Colonic mucosa (tissue), 4 donors: ENCODE measurements around the gene CDC42BPB. TPM values are rescaled to one million over a fixed set of nuclear protein-coding genes. Genes with fewer than 3 reads are reported as not detected.

ENCODE experiments used
- DNase-seq: peaks from one replicate; pipeline ENCODE4 v3.0.0-alpha.2; 2020
- H3K27ac ChIP-seq: fragments of 200-600 bp; one replicate; pipeline ENCODE4 v1.8.0; 2021
- H3K27me3 ChIP-seq: fragments of 200-600 bp; one replicate; pipeline ENCODE4 v1.8.0; 2021
- H3K36me3 ChIP-seq: fragments of 200-600 bp; one replicate; pipeline ENCODE4 v1.8.0; 2021
- H3K4me1 ChIP-seq: fragments of 200-600 bp; one replicate; pipeline ENCODE4 v1.8.0; 2021; ENCODE audit warnings: mild to moderate bottlenecking
- H3K4me3 ChIP-seq: fragments of 200-600 bp; one replicate; pipeline ENCODE4 v1.8.0; 2021
- H3K9ac ChIP-seq, 2 donors: one replicate each; pipeline ENCODE4 v1.7.0; 2013; ENCODE audit warnings: control low read depth in 2 of 2, low read depth in 2 of 2, low read length in 2 of 2
- H3K9me3 ChIP-seq: fragments of 200-600 bp; one replicate; pipeline ENCODE4 v1.8.0; 2021
- intact Hi-C: fragments of 100-400 bp; cut with DNase I; formaldehyde crosslinking; loops from one replicate; pipeline ENCODE4 v1.14.1; 2022
- total RNA-seq, 2 donors: library from RNA; stranded (reverse); fragmentation: NEBNext Ultra II Directional in 1 of 2; extraction: Animal tissue kit (Norgen Biotek cat#: 25700) in 1 of 2; gene quantifications; one replicate each; pipeline ENCODE4 v1.2.1, GENCODE V29; 2021
- TF ChIP-seq, protein P1 (sequence below): fragments of 200-600 bp; IDR thresholded peaks from one replicate; pipeline ENCODE4 v1.8.0; 2022; ENCODE audit warnings: antibody characterized with exemption, mild to moderate bottlenecking
- donor health status: healthy.
- donor health status: DM: no; HTN: no; CAD: no.
- donor health status: DM: no; HTN: no; CAD: no.

The CDC42BPB gene
- total RNA-seq, 2 donors from 2014 or later = 67.9 to 83.8 TPM

DNA sequence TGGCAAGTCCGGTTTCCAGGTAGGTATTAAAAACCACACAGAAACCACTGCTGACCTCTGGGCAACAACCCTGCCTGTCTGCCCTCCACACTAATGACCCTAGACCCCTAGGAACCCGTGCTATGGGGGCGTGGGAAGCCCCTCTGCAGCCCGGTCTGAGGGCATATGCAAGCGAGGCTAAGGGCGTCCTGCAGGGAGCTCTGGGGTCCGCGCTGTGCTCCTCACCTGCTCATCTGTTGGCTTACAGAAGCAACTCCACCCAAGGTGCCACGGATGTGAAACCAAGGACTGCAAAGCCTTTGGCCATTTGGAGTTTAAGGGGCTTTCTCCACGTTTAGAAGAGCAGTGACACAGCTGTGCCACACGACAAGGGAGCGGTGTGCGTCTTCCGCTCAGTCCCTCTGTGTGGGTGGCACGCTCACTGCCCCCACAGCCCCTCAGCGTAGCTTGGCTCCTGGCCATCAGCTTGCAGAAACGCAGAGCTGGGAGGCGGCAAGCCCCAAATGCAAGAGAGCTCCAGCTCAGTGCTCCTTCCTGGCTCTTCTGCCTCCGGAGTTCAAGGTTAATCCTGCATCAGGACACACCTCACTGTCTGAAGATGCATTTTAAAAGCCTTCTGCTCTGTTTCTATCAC is 116.5 kb downstream of the CDC42BPB start:
- intact Hi-C loops = no loop called here
- H3K9ac ChIP-seq = no peak overlapping the region
- no peak overlapping the region for H3K4me3 ChIP-seq
- no peak overlapping the region for H3K27ac ChIP-seq
- H3K27me3 ChIP-seq = no peaks in the 10 kb centered on the region
- no peaks in the 10 kb centered on the region for H3K9me3 ChIP-seq
- no peaks in the 10 kb centered on the region for H3K4me1 ChIP-seq
- TF ChIP-seq, protein P1, sequence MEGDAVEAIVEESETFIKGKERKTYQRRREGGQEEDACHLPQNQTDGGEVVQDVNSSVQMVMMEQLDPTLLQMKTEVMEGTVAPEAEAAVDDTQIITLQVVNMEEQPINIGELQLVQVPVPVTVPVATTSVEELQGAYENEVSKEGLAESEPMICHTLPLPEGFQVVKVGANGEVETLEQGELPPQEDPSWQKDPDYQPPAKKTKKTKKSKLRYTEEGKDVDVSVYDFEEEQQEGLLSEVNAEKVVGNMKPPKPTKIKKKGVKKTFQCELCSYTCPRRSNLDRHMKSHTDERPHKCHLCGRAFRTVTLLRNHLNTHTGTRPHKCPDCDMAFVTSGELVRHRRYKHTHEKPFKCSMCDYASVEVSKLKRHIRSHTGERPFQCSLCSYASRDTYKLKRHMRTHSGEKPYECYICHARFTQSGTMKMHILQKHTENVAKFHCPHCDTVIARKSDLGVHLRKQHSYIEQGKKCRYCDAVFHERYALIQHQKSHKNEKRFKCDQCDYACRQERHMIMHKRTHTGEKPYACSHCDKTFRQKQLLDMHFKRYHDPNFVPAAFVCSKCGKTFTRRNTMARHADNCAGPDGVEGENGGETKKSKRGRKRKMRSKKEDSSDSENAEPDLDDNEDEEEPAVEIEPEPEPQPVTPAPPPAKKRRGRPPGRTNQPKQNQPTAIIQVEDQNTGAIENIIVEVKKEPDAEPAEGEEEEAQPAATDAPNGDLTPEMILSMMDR = no peak
- DNase-seq = no peak
- H3K36me3 ChIP-seq = peaks cover 11% of the 10 kb centered on the region

DNA sequence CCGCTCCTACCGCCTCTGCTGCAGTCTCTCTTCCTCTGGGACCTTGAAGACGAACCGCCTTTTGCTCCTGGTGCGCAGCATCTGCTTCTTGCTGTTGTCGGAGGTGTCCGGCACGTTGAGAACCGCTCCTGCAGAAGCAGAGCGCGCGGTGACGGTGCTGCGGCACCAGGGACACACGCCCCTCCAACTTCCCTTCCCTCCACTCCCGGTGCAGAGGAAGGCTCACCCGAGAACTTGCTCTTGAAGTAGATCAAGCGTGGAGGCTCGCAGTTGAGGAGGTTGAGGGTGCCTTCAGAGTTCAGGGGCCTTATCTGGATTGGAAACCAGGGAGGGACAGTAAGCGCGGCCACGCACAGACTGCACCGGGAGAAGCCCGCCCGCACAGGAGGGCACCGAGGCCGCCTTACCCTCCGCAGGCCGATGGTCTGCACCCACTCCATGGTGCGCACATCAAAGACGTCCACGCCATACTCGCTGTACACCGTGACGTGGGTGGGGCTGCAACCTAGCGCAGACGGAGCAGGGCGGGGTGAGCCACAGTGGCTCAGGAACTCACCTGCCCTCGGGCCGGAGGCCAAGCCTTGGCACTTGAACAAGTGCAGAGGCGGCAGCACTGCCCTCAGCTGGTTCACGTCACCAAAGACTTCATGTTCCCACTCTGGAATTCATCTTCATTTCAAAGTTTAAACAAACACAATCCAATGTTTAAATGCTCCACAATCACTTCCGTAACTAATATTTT is 117.4 kb downstream of the CDC42BPB start:
- H3K4me1 ChIP-seq = no peaks in the 10 kb centered on the region
- TF ChIP-seq, protein P1 = no peak
- peaks cover 11% of the 10 kb centered on the region for H3K36me3 ChIP-seq
- peak; percentile 69 for DNase-seq
- no peak overlapping the region for H3K9ac ChIP-seq
- intact Hi-C loops = no loop called here
- H3K27me3 ChIP-seq = no peaks in the 10 kb centered on the region
- H3K9me3 ChIP-seq = no peaks in the 10 kb centered on the region
- H3K27ac ChIP-seq = no peak overlapping the region
- H3K4me3 ChIP-seq = no peak overlapping the region

DNA sequence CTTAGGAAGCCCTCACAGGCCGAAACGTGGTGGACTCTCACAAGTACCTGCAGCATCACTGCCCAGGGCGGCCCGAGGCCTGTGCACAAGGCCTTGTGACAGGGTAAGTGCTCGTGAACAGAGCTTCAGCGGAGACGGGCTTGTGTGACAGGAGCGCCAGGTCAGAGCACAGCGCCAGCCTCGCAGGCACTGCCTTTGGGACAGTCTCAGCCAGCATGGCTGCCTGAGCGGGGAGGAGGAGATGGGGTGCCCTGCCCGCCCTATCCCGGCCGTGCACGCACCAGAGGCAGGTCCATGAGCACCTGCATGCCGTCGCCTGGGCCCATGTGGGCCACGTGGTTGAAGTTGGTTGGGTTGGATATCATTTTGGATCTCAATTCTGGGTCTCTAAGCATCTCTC is 118.0 kb downstream of the CDC42BPB start:
- intact Hi-C loops = no loop called here
- Histone ChIP-seq H3K4me3 (no peak overlapping the region), H3K36me3 (peaks cover 6% of the 10 kb centered on the region), H3K4me1 (no peaks in the 10 kb centered on the region), H3K27ac (no peak overlapping the region), H3K9ac (no peak overlapping the region), H3K9me3 (no peaks in the 10 kb centered on the region), H3K27me3 (no peaks in the 10 kb centered on the region)
- TF ChIP-seq, protein P1 = no peak
- no peak for DNase-seq

DNA sequence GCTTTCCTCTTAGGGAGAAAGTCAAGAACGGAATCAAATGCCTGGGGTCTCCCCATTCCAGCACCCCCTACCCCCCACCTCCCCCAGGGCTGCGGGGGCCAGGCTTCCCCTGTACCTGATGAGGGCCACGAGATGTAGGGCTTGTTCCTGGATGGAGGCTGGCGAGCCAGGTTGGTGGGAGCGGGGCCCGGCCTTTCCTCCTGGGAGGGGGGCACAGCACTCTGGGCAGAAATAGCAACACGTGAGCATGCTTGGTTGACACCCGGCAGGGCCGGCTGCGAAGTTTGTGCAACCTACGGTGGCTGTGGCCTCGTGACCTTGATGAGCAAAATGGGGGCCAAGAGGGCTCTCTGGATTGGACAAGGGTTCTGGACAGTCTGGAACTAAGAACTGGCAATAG is 119.2 kb downstream of the CDC42BPB start:
- Histone ChIP-seq H3K9ac (no peak overlapping the region), H3K4me3 (no peak overlapping the region), H3K4me1 (no peaks in the 10 kb centered on the region), H3K27ac (no peak overlapping the region), H3K9me3 (no peaks in the 10 kb centered on the region), H3K27me3 (no peaks in the 10 kb centered on the region), H3K36me3 (peaks cover 6% of the 10 kb centered on the region)
- intact Hi-C loops = no loop called here
- TF ChIP-seq, protein P1 = no peak
- no peak for DNase-seq

DNA sequence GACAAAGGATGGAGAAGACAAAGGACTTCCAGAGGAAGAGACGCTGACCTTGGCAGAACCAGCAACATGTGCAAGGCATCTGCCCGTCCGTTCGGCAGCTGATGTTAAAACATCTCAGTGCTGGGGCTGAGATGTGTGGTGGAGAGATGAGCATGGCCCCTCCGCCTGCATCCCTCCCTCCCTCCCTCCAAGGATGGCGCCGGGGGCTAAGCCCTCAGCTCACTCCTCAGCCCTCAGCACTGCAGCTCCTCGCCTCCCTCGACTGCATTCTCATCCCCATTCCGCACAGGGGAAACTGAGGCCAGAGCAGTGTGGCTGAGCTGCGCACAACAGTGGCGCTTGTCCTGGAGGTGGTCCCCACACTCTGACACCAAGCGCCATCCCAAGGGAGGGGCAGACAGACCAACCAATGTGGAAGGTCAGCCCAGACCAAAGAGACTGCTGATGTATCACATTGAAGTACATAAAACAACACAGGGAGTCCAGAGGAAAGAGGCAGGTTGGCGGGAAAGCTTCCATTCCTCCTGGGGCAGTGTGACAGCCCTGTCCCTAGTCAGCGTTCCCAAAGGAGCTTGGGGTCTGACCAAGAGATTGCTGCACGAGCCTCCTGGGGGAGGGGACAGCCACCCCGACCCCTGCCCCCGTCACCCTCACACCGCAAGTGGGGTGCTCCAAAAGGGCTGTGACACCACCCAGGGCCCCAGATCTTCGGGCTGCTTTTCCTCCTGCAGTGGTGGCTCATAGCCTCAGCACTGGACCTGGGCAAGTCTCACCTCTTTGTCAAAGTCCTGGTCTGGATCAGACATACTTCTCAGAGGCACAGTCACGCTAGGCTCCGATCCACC is 119.8 kb downstream of the CDC42BPB start:
- H3K9me3 ChIP-seq = no peaks in the 10 kb centered on the region
- no peaks in the 10 kb centered on the region for H3K4me1 ChIP-seq
- peaks cover 6% of the 10 kb centered on the region for H3K36me3 ChIP-seq
- TF ChIP-seq, protein P1 = no peak
- H3K27me3 ChIP-seq = no peaks in the 10 kb centered on the region
- intact Hi-C loops = no loop called here
- H3K27ac ChIP-seq = no peak overlapping the region
- no peak overlapping the region for H3K9ac ChIP-seq
- H3K4me3 ChIP-seq = no peak overlapping the region
- DNase-seq = no peak
